ENCODE measurements around the gene EXOC6B. TPM values are rescaled to one million over a fixed set of nuclear protein-coding genes. Genes with fewer than 3 reads are reported as not detected.

The EXOC6B gene
- total RNA-seq, 1 experiment from 2014 or later: 34.3 TPM

DNA sequence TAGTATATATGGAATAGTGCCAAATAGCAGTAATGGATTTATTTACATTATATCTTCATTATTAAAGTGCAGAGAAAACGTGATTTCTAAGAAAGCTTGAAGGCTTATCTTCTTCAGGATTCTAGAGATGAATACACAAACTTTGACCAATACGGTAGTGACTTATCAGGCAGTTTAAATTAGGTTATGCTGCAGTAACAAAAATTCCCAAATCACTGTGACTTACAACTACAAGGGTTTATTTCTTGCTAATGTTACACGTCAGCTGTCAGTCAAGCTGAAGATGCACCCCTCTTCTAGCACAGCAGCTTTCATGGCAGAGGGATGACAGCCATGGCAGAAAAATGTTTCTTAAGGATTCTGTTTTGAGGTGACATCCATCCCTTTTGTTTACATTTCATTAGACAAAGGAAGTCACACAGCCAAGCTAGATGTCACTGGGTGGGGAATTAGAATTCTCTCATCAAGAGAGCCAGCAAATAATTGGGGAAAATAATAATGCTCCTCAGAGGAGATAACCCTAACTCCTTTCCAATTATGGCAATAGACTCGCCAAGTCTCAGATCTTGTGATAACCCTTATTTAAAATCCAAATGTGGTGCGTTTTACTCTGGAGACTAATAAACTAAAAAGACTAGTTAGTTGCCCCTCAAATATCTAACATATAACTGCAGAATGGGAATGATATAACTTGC, 409.9 kb downstream of the EXOC6B start:
- no peaks in the 10 kb centered on the region for H3K9me2 ChIP-seq (ENCODE audit: insufficient read depth)

GRCh38 chr2:72415241-72415661, 410.6 kb downstream of the EXOC6B start:
- DNase-seq: no peak
- Histone ChIP-seq H3K4me3 (no peak overlapping the region), H3K27me3 (ENCODE audit: insufficient read depth, low read depth) (no peaks in the 10 kb centered on the region), H3K4me1 (replicated peaks; ENCODE audit: insufficient read depth) (no peaks in the 10 kb centered on the region; the same call in 1 of the 2 replicates), H4K20me1 (ENCODE audit: insufficient read depth) (no peaks in the 10 kb centered on the region), H3F3A (ENCODE audit: insufficient read depth, low read depth) (no peaks in the 10 kb centered on the region), H2AFZ (no peak overlapping the region), H3K9me3 (ENCODE audit: insufficient read depth, low read depth) (0 out of 2 replicates have a peak, but pooled peaks cover 5% of the 10 kb centered on the region), H3K79me2 (ENCODE audit: low read depth) (no peaks in the 10 kb centered on the region), H3K9me2 (ENCODE audit: insufficient read depth) (no peaks in the 10 kb centered on the region), H3K36me3 (ENCODE audit: low read depth) (no peaks in the 10 kb centered on the region), H3K27ac (no peak overlapping the region), H3K4me2 (no peak overlapping the region)
- intact Hi-C loops (cut with micrococcal nuclease; ENCODE audit: unreplicated experiment): no loop called here
- TF ChIP-seq EZH2 (IDR thresholded peaks at IDR 0.05; ENCODE audit: low read depth) (no peak), CTCF (conservative IDR thresholded peaks at IDR 0.05) (no peak)
- ChIA-PET POLR2A (ENCODE audit: unreplicated experiment) (no interaction called here), CTCF (no interaction called here)
- BruUV-seq (replicated peaks): no TSS peak

More for the DNA sequence above, 409.9 kb downstream of the EXOC6B start:
- no peak for TF ChIP-seq CTCF (conservative IDR thresholded peaks at IDR 0.05)
- no peak for TF ChIP-seq EZH2 (IDR thresholded peaks at IDR 0.05; ENCODE audit: low read depth)
- no TSS peak for BruUV-seq (replicated peaks)
- no peaks in the 10 kb centered on the region for H3F3A ChIP-seq (ENCODE audit: insufficient read depth, low read depth)
- 0 out of 2 replicates have a peak, but pooled peaks cover 5% of the 10 kb centered on the region for H3K9me3 ChIP-seq (ENCODE audit: insufficient read depth, low read depth)
- POLR2A ChIA-PET (ENCODE audit: unreplicated experiment): no interaction called here
- CTCF ChIA-PET: interaction anchor here (0.7 kb wide), 1 partner anchor 1180 kb away, joined by 3 read pairs; no protein-coding TSS in a partner anchor
- DNase-seq: no peak
- no peaks in the 10 kb centered on the region; the same call in 1 of the 2 replicates for H3K4me1 ChIP-seq (replicated peaks; ENCODE audit: insufficient read depth)
- H3K36me3 ChIP-seq (ENCODE audit: low read depth): no peaks in the 10 kb centered on the region
- no peaks in the 10 kb centered on the region for H4K20me1 ChIP-seq (ENCODE audit: insufficient read depth)
- H3K27me3 ChIP-seq (ENCODE audit: insufficient read depth, low read depth): no peaks in the 10 kb centered on the region
- H3K4me3 ChIP-seq: no peak overlapping the region
- H2AFZ ChIP-seq: no peak overlapping the region
- H3K4me2 ChIP-seq: no peak overlapping the region
- intact Hi-C loops (cut with micrococcal nuclease; ENCODE audit: unreplicated experiment): no loop called here
- H3K79me2 ChIP-seq (ENCODE audit: low read depth): no peaks in the 10 kb centered on the region
- H3K27ac ChIP-seq: no peak overlapping the region

DNA sequence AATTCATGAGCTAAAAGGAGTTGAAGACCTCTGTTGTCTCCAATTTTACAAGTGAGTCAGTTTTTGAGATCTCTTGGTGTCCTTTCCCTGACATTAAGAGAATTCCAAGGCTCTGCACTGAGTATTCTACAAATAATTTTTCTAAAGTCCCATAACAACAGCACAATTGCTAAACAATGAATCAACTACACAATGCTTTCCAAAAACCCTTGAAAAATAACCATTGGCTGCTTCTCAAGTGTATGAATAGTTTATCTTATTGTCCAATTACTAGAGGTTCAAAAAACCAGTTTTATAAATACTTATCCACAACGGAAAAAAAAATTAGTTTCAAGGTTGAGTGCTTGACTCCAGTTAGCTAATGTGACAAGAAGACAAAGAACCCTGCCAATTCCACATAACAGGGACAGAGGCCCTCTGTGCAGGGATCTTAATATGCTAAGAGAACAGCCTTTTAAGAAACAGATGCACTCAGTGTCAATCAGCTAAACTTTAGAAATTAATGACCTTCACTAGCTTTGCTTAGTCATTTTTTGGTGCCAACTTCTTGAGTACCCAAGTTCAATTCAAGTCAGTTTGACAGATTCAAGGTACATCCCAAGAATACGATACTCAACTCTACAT, 411.6 kb downstream of the EXOC6B start:
- intact Hi-C loops (cut with micrococcal nuclease; ENCODE audit: unreplicated experiment): no loop called here
- CTCF ChIA-PET: no interaction called here
- no peak overlapping the region for H3K4me3 ChIP-seq
- H3K9me2 ChIP-seq (ENCODE audit: insufficient read depth): no peaks in the 10 kb centered on the region
- H3K9me3 ChIP-seq (ENCODE audit: insufficient read depth, low read depth): no peaks in the 10 kb centered on the region
- no peak for DNase-seq
- H3K4me2 ChIP-seq: no peak overlapping the region
- no peaks in the 10 kb centered on the region for H3F3A ChIP-seq (ENCODE audit: insufficient read depth, low read depth)
- no peaks in the 10 kb centered on the region for H3K36me3 ChIP-seq (ENCODE audit: low read depth)
- no TSS peak for BruUV-seq (replicated peaks)
- TF ChIP-seq EZH2 (IDR thresholded peaks at IDR 0.05; ENCODE audit: low read depth) (no peak), CTCF (conservative IDR thresholded peaks at IDR 0.05) (no peak)
- H3K4me1 ChIP-seq (replicated peaks; ENCODE audit: insufficient read depth): no peaks in the 10 kb centered on the region; the same call in 1 of the 2 replicates
- H2AFZ ChIP-seq: no peak overlapping the region
- H3K79me2 ChIP-seq (ENCODE audit: low read depth): no peaks in the 10 kb centered on the region
- POLR2A ChIA-PET (ENCODE audit: unreplicated experiment): interaction anchor here (0.6 kb wide), 1 partner anchor 24 kb away, joined by 10 read pairs; no protein-coding TSS in a partner anchor
- H4K20me1 ChIP-seq (ENCODE audit: insufficient read depth): no peaks in the 10 kb centered on the region
- H3K27me3 ChIP-seq (ENCODE audit: insufficient read depth, low read depth): no peaks in the 10 kb centered on the region
- no peak overlapping the region for H3K27ac ChIP-seq
